ENCODE measurements around the gene LRRC75A. TPM values are rescaled to one million over a fixed set of nuclear protein-coding genes. Genes with fewer than 3 reads are reported as not detected.

LRRC75A gene
- total RNA-seq, 1 donor from 2014 or later = 2.9 TPM

- TF ChIP-seq, protein P1, sequence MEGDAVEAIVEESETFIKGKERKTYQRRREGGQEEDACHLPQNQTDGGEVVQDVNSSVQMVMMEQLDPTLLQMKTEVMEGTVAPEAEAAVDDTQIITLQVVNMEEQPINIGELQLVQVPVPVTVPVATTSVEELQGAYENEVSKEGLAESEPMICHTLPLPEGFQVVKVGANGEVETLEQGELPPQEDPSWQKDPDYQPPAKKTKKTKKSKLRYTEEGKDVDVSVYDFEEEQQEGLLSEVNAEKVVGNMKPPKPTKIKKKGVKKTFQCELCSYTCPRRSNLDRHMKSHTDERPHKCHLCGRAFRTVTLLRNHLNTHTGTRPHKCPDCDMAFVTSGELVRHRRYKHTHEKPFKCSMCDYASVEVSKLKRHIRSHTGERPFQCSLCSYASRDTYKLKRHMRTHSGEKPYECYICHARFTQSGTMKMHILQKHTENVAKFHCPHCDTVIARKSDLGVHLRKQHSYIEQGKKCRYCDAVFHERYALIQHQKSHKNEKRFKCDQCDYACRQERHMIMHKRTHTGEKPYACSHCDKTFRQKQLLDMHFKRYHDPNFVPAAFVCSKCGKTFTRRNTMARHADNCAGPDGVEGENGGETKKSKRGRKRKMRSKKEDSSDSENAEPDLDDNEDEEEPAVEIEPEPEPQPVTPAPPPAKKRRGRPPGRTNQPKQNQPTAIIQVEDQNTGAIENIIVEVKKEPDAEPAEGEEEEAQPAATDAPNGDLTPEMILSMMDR (conservative IDR thresholded peaks at IDR 0.05) = no peak
- no peaks in the 10 kb centered on the region for H3K9me3 Mint-ChIP-seq
- no peaks in the 10 kb centered on the region for H3K36me3 Mint-ChIP-seq
- no peak overlapping the region for H3K4me3 Mint-ChIP-seq
- no peak for DNase-seq (ENCODE audit: extremely low spot score, unreplicated experiment)
- H3K27me3 Mint-ChIP-seq = no peaks in the 10 kb centered on the region
- H3K27ac Mint-ChIP-seq = no peak overlapping the region
- peaks cover 14% of the 10 kb centered on the region for H3K4me1 Mint-ChIP-seq (ENCODE audit: unreplicated experiment)
These were observed 72.1 kb downstream of the LRRC75A start for GRCh38 chr17:16419929-16420271.

- no peaks in the 10 kb centered on the region for H3K9me3 Mint-ChIP-seq
- peak overlapping the region; percentile 2 for H3K27ac Mint-ChIP-seq
- peaks cover under 1% of the 10 kb centered on the region for H3K27me3 Mint-ChIP-seq
- DNase-seq (ENCODE audit: extremely low spot score, unreplicated experiment) = no peak
- no peaks in the 10 kb centered on the region for H3K36me3 Mint-ChIP-seq
- TF ChIP-seq, protein P1 (conservative IDR thresholded peaks at IDR 0.05) = no peak
- H3K4me3 Mint-ChIP-seq = peak overlapping the region; percentile 3
- peaks cover 14% of the 10 kb centered on the region for H3K4me1 Mint-ChIP-seq (ENCODE audit: unreplicated experiment)
These were observed 72.7 kb downstream of the LRRC75A start for GRCh38 chr17:16419074-16419928.

DNA sequence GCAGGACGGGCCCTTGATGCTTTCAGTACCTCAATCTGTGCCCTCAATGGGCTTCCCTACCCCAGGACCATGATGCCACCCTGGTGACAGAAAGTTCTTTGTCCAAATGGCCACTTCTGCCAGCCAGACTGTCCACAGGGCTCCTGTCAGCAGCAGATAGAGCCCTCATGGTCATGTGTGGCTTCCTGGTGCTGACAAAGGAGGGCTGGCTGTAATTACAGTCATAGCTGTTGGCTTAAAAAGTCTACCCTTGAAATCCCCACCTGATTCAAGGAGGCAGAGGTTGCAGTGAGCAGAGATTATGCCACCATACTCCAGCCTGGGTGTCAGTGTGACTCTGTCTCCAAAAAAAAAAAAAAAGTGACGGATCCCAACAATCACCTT, 73.3 kb downstream of the LRRC75A start:
- H3K4me3 Mint-ChIP-seq = no peak overlapping the region
- H3K27ac Mint-ChIP-seq = no peak overlapping the region
- no peak for DNase-seq (ENCODE audit: extremely low spot score, unreplicated experiment)
- peaks cover 14% of the 10 kb centered on the region for H3K4me1 Mint-ChIP-seq (ENCODE audit: unreplicated experiment)
- no peaks in the 10 kb centered on the region for H3K36me3 Mint-ChIP-seq
- H3K27me3 Mint-ChIP-seq = peaks cover 3% of the 10 kb centered on the region
- no peaks in the 10 kb centered on the region for H3K9me3 Mint-ChIP-seq
- TF ChIP-seq, protein P1 (conservative IDR thresholded peaks at IDR 0.05) = no peak

DNA sequence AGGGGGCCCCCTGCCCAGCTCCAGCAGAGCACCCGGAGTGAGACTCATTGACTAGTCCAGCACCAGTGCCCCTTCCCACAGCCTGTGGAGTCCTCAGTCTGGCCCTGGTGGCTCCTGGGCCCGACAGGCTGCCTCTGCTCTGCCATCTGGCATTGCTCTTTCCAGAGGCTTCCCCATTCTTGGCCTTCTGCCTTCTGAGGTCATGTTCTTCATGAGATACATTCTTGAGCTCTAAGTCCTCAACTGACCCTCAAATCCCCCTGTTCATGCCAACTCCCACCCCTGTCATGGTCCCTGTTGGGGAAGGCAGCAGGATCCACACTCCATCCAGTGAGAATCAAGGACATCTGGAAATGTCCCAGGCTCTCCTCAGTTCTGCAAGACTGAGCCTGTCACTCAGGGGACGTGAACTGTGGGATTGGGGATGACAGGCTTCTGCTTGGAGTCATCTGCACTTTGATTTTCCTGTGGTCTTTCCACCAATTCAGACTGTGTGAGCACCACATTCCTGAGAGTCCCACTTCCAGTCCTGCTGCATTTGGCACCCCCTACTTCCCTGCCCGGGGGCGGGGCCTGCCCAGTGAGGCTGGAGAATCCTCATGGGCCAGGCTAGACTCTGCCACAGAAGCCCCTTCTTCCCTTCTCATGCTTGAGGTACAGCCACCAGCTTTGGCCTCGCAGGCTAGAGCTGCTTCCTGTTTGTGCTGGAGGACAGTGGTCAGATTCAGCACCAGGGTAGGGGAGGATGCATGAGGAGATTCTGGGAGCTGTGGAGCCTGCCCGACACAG, 73.9 kb downstream of the LRRC75A start:
- no peaks in the 10 kb centered on the region for H3K9me3 Mint-ChIP-seq
- TF ChIP-seq, protein P1 (conservative IDR thresholded peaks at IDR 0.05) = no peak
- no peak for DNase-seq (ENCODE audit: extremely low spot score, unreplicated experiment)
- H3K36me3 Mint-ChIP-seq = no peaks in the 10 kb centered on the region
- H3K27me3 Mint-ChIP-seq = peaks cover 3% of the 10 kb centered on the region
- no peak overlapping the region for H3K27ac Mint-ChIP-seq
- peaks cover 14% of the 10 kb centered on the region for H3K4me1 Mint-ChIP-seq (ENCODE audit: unreplicated experiment)
- H3K4me3 Mint-ChIP-seq = no peak overlapping the region

GRCh38 chr17:16417399-16417798, 74.6 kb downstream of the LRRC75A start:
- H3K9me3 Mint-ChIP-seq = no peaks in the 10 kb centered on the region
- H3K4me3 Mint-ChIP-seq = no peak overlapping the region
- H3K27me3 Mint-ChIP-seq = peaks cover 3% of the 10 kb centered on the region
- peaks cover 14% of the 10 kb centered on the region for H3K4me1 Mint-ChIP-seq (ENCODE audit: unreplicated experiment)
- no peaks in the 10 kb centered on the region for H3K36me3 Mint-ChIP-seq
- TF ChIP-seq, protein P1 (conservative IDR thresholded peaks at IDR 0.05) = no peak
- no peak for DNase-seq (ENCODE audit: extremely low spot score, unreplicated experiment)
- H3K27ac Mint-ChIP-seq = no peak overlapping the region

Measured in type B pancreatic cell (in vitro differentiated cells).